ENCODE measurements around the gene PCSK6. TPM values are rescaled to one million over a fixed set of nuclear protein-coding genes. Genes with fewer than 3 reads are reported as not detected.
A peak's percentile ranks its signal among the peaks of the same experiment; 100 is the strongest.

PCSK6 gene
- total RNA-seq, 1 experiment from 2014 or later: 69.5 TPM

DNA sequence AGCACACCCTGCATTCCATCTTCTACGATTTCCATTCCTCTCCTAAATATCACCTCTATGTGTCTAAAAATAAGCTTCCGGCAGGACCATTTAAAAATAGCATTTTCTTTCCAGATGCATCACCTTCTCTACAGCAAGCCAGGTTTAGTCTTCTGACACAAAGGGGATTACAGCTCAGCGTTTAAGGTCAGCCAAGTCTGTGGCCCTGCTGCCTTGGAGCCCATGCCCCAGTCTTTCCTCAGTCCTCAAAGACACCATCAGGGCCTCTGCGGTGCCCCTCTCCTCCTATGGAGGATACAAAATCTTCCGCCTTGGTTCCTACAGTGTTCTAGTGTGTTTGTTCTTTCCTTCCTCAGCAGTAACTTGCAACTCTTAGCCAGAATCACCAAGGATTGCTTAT lies 216.0 kb downstream of the PCSK6 start:
- POLR2A ChIA-PET: no interaction called here

DNA sequence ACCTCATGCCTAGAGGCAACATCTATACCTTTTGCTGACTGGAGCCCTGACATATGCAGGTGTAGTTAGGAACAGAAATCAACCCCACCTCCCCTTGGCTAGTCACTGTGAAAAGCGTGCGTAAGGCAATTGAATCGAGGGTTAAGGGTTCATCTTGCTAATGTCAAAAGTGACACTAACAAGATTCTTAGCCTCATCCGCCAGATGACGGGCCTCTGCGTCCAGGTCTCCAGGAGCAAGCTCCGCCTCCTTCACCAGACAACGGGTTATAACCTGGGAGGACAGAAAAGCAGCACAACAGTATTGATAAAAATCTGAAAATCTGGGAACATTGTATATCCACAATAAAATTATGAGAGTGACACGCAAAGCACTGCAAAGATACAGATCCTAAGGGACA lies 216.9 kb downstream of the PCSK6 start:
- Histone ChIP-seq H3K9me3 (no peaks in the 10 kb centered on the region), H3K4me3 (ENCODE audit: low read depth, low read length) (no peak overlapping the region), H3K4me1 (no peaks in the 10 kb centered on the region), H3K27me3 (replicated peaks; ENCODE audit: control insufficient read depth, insufficient read depth, low read length) (no peaks in the 10 kb centered on the region), H3K36me3 (ENCODE audit: control insufficient read depth, insufficient read depth, low read length) (peaks cover 6% of the 10 kb centered on the region)
- no peaks in the 10 kb centered on the region for H3K27me3 Mint-ChIP-seq (ENCODE audit: insufficient read depth, unreplicated experiment)
- intact Hi-C loops (cut with micrococcal nuclease; ENCODE audit: unreplicated experiment): no loop called here
- ChIA-PET POLR2A (no interaction called here), CTCF (no interaction called here)
- no peak overlapping the region for H3K4me3 Mint-ChIP-seq (ENCODE audit: unreplicated experiment)
- H3K36me3 Mint-ChIP-seq (ENCODE audit: insufficient read depth, unreplicated experiment): peaks cover 56% of the 10 kb centered on the region
- H3K27ac Mint-ChIP-seq (ENCODE audit: unreplicated experiment): no peak overlapping the region
- no peaks in the 10 kb centered on the region for H3K4me1 Mint-ChIP-seq (ENCODE audit: low read depth, unreplicated experiment)
- TF ChIP-seq, protein P1, sequence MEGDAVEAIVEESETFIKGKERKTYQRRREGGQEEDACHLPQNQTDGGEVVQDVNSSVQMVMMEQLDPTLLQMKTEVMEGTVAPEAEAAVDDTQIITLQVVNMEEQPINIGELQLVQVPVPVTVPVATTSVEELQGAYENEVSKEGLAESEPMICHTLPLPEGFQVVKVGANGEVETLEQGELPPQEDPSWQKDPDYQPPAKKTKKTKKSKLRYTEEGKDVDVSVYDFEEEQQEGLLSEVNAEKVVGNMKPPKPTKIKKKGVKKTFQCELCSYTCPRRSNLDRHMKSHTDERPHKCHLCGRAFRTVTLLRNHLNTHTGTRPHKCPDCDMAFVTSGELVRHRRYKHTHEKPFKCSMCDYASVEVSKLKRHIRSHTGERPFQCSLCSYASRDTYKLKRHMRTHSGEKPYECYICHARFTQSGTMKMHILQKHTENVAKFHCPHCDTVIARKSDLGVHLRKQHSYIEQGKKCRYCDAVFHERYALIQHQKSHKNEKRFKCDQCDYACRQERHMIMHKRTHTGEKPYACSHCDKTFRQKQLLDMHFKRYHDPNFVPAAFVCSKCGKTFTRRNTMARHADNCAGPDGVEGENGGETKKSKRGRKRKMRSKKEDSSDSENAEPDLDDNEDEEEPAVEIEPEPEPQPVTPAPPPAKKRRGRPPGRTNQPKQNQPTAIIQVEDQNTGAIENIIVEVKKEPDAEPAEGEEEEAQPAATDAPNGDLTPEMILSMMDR (IDR thresholded peaks at IDR 0.05; ENCODE audit: insufficient read depth in 1 of 2, low read depth in 1 of 2, low read length in 1 of 2, severe bottlenecking in 1 of 2, unreplicated experiment in 1 of 2): no peak
- H3K9me3 Mint-ChIP-seq (ENCODE audit: unreplicated experiment): no peaks in the 10 kb centered on the region
- BruUV-seq (replicated peaks): no TSS peak
- DNase-seq: no peak

More for the DNA sequence above, 216.0 kb downstream of the PCSK6 start:
- no peak overlapping the region for H3K27ac Mint-ChIP-seq (ENCODE audit: unreplicated experiment)
- H3K9me3 ChIP-seq: no peaks in the 10 kb centered on the region
- H3K36me3 ChIP-seq (ENCODE audit: control insufficient read depth, insufficient read depth, low read length): peaks cover 6% of the 10 kb centered on the region
- CTCF ChIA-PET: interaction anchor here (0.5 kb wide), 1 partner anchor 382 kb away, joined by 3 read pairs; no protein-coding TSS in a partner anchor
- H3K27me3 Mint-ChIP-seq (ENCODE audit: insufficient read depth, unreplicated experiment): no peaks in the 10 kb centered on the region
- no peak overlapping the region for H3K4me3 Mint-ChIP-seq (ENCODE audit: unreplicated experiment)
- H3K9me3 Mint-ChIP-seq (ENCODE audit: unreplicated experiment): no peaks in the 10 kb centered on the region
- H3K4me1 ChIP-seq: peaks cover 8% of the 10 kb centered on the region
- H3K36me3 Mint-ChIP-seq (ENCODE audit: insufficient read depth, unreplicated experiment): peaks cover 65% of the 10 kb centered on the region
- TF ChIP-seq, protein P1 (IDR thresholded peaks at IDR 0.05; ENCODE audit: insufficient read depth in 1 of 2, low read depth in 1 of 2, low read length in 1 of 2, severe bottlenecking in 1 of 2, unreplicated experiment in 1 of 2): no peak
- intact Hi-C loops (cut with micrococcal nuclease; ENCODE audit: unreplicated experiment): no loop called here
- DNase-seq: no peak
- H3K4me1 Mint-ChIP-seq (ENCODE audit: low read depth, unreplicated experiment): no peaks in the 10 kb centered on the region
- H3K4me3 ChIP-seq (ENCODE audit: low read depth, low read length): no peak overlapping the region
- no peaks in the 10 kb centered on the region for H3K27me3 ChIP-seq (replicated peaks; ENCODE audit: control insufficient read depth, insufficient read depth, low read length)
- BruUV-seq (replicated peaks): no TSS peak

DNA sequence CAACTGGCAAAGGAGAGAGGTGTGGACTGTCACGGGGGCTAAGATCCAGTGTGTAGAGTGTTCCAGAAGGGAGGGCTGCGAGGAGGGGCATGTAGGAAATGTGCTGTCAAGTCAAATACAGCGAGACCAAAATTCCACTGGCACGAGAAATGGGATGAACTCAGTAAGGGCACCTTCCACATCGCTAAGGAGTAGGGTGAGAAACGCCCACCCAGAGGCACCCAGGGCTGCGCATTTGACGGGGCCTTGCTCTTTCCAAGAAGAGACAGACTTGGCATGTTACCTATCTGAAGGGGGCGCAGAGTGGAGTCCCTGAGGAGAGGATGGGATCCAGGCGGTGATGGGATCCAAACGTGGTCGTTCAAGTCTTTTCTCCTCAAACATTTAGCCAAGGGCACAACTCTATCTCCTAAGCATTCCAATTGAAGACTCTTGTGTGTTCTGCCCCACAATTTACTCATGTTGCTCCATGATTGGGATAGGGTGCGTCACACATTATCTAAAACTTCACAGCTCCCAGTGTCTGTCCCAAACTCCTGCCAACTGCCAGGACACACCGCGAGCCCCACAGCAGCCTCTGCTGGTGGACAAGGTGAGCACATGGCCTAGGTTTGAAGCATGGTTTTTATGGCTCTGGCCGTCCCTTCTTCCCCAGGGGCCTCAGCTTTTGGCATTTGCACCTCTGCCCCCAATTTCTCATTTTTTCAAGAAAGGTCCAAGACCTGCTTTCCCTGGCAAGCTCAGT lies 219.9 kb downstream of the PCSK6 start:
- peaks cover 6% of the 10 kb centered on the region for H3K36me3 ChIP-seq (ENCODE audit: control insufficient read depth, insufficient read depth, low read length)
- H3K27me3 ChIP-seq (replicated peaks; ENCODE audit: control insufficient read depth, insufficient read depth, low read length): no peaks in the 10 kb centered on the region
- peaks cover 55% of the 10 kb centered on the region for H3K36me3 Mint-ChIP-seq (ENCODE audit: insufficient read depth, unreplicated experiment)
- no peaks in the 10 kb centered on the region for H3K9me3 Mint-ChIP-seq (ENCODE audit: unreplicated experiment)
- H3K27ac Mint-ChIP-seq (ENCODE audit: unreplicated experiment): peak overlapping the region; percentile 30
- no peak overlapping the region for H3K4me3 Mint-ChIP-seq (ENCODE audit: unreplicated experiment)
- intact Hi-C loops (cut with micrococcal nuclease; ENCODE audit: unreplicated experiment): no loop called here
- ChIA-PET CTCF (interaction anchor here (0.7 kb wide), 1 partner anchor 166 kb away, joined by 8 read pairs; no protein-coding TSS in a partner anchor), POLR2A (no interaction called here)
- no TSS peak for BruUV-seq (replicated peaks)
- H3K4me1 Mint-ChIP-seq (ENCODE audit: low read depth, unreplicated experiment): no peaks in the 10 kb centered on the region
- peak in 1 of 2 experiments; percentile 40 for DNase-seq
- no peaks in the 10 kb centered on the region for H3K4me1 ChIP-seq
- TF ChIP-seq, protein P1 (IDR thresholded peaks at IDR 0.05; ENCODE audit: insufficient read depth in 1 of 2, low read depth in 1 of 2, low read length in 1 of 2, severe bottlenecking in 1 of 2, unreplicated experiment in 1 of 2): peak in 1 of 2 experiments; percentile 42
- H3K4me3 ChIP-seq (ENCODE audit: low read depth, low read length): no peak overlapping the region
- no peaks in the 10 kb centered on the region for H3K27me3 Mint-ChIP-seq (ENCODE audit: insufficient read depth, unreplicated experiment)
- no peaks in the 10 kb centered on the region for H3K9me3 ChIP-seq

Measured in Caco-2 (cell line).